Measurements from ENCODE around the gene USP3. TPM values are rescaled to one million over a fixed set of nuclear protein-coding genes. Genes with fewer than 3 reads are reported as not detected.
"Not testable (repeated sequence)": the region's sequence is repeated elsewhere in the genome, so short reads cannot be mapped to it uniquely, and the experiment has no call there.

Gene USP3
- total RNA-seq, 1 donor = 24.8 TPM

GRCh38 chr15:63603516-63603915 lies 99.1 kb downstream of the USP3 start:
- no peak for DNase-seq (ENCODE audit: low read depth in 2 of 3, low spot score in 2 of 3)

DNA sequence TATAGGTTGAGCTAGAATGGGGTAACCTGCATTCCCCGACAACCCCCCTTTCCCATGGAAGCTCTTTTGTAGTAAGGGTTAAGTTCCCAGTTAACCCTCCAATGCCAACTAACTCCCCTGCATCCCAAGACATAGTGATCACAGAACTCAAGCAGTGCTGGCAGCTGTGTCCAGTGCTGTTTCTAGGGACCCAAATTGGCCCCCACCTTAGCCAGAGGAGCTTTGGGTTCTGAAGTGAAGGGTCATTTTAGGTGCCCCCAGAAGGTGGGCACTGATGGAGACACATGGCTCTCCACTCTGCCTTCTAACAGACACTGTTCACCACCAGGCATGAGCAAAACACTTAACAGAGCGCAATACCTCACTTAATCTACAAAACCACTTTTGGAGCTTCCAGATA lies 99.9 kb downstream of the USP3 start:
- DNase-seq (ENCODE audit: low read depth in 2 of 3, low spot score in 2 of 3) = no peak

GRCh38 chr15:63605036-63605435 lies 100.6 kb downstream of the USP3 start:
- DNase-seq (ENCODE audit: low read depth in 2 of 3, low spot score in 2 of 3) = no peak

DNA sequence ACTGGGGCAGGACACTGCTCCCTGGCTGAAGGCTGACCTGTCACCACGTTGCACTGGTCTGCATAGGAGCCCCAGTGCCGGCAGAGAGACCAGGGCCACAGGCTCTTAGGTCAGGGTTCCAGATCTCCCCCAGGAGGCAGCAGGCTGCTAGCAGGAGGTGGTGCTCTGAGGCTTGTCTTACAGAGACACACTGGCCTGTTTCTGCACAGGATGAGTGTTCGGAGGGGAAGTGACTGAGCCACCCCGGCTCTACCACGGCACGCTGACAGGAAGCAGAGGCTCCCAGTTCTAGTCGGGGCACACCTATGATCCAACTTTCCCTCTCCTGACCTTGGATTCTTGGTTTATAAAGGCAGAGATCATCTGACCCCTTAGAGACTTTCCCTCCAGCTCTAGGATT lies 101.4 kb downstream of the USP3 start:
- peak; percentile 22 to 38 (median 36) for DNase-seq (ENCODE audit: low read depth in 2 of 3, low spot score in 2 of 3)

- peak in 1 of 3 donors; percentile 20 for DNase-seq (ENCODE audit: low read depth in 2 of 3, low spot score in 2 of 3)
Measured at GRCh38 chr15:63606308-63606707, 101.9 kb downstream of the USP3 start.

- DNase-seq (ENCODE audit: low read depth in 2 of 3, low spot score in 2 of 3) = no peak
Measured at GRCh38 chr15:63608989-63609388, 104.6 kb downstream of the USP3 start.

DNA sequence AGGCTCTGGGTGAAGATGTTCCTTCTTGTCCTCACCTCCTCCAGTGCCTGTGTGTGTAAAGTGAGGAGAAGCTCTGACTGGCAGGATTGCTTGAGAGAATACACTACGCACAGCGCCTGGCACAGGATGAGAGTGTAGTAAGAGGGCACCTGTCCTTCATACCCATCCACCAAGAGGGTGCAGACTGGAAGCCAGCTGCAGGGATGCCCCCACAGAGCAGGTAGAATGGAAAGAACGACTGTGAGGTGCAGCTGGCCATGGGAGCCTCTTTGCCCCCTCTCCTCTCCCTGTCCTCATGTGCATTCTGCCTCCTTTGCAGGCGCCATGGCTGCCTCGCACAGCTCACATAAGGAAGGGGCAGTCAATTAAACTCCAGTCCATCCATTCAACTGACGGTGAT lies 105.1 kb downstream of the USP3 start:
- DNase-seq (ENCODE audit: low read depth in 2 of 3, low spot score in 2 of 3) = no peak

DNA sequence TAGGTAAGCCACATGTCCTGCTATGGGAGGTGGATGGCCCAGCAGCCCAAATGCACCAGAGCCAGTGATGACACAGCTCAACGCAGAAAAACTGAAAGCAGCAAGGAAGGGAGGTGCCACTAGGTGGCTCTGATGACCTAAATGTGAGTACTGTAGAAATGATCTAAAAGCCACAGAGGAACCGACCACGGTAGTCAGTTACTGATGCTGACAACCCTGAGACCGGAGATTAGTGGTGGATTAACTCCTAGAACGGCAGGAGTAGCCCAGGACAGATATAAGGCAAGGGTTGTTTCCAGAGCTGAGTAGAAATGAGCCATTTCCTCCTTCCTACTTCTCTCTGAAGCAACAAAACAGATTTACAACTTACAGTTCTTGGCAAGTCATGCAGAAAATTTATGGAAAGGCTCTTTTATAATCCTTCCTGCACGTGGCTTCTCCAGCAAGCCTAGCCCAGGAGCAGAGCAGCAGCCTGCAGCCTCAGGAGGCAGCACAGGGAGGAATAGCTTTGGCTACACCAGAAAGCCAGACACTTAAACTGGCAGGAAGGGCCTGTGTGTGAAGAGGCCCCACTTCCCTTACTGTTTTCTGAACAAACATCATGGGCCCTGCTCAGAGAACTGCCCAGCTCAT lies 105.9 kb downstream of the USP3 start:
- peak; percentile 50 to 88 (median 81) for DNase-seq (ENCODE audit: low read depth in 2 of 3, low spot score in 2 of 3)

DNA sequence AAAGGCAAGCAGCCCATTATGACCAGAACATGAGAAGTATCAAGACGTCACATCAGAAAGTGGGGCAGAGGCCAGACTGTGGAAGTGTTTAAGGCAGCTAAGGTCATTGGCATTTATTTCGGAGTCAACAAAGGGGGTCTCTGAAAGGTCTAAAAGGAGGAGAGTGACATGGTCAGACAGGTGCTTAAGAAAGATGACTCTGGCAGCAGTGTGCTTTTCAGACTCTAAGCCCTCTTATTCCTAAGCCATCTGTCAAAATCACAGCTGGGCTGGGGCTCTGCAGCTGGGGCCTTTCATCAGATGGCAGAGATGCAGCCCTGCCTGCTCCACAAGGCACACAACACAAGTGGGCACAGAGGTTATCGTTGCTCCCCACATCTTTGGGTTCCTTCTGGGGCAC lies 106.8 kb downstream of the USP3 start:
- no peak for DNase-seq (ENCODE audit: low read depth in 2 of 3, low spot score in 2 of 3)

DNA sequence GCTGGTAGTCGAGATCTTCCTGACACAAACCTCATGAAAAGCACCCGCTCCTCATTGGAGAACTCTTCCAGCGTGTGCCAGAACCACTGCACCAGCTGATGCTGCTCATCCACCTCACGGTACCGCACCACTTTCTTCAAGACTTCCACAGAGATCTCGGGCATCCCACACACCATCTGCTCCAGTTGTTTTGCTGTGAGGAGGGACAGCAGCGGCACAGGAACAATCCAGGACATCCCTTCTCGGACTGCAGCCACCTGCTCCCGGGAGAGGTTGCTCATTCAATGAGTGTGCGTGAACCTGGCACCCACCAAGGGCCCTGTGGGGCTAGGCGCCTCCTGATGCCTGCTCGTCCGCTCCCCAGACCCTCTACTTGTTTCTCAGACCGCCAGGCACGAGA lies 107.9 kb downstream of the USP3 start:
- no peak for DNase-seq (ENCODE audit: low read depth in 2 of 3, low spot score in 2 of 3)

DNA sequence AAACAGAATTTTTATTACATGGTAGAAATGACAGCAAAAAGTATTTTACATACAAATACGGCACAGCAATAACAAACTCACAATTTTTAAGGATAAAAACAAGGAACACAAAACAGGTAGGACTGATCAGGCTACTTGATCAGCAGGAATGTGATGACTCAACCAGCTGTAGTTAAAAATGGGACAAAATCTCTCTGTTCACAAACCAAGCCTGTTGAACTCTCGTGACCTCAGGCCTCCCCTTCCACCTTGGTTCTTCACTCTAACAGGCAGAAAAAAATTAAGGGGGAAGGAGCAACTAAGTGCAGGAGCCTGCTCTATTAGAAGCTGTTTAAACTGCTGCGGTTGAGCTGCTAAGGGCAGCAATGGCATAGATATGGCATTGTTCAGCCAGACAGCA lies 111.5 kb downstream of the USP3 start:
- DNase-seq (ENCODE audit: low read depth in 2 of 3, low spot score in 2 of 3) = no peak

DNA sequence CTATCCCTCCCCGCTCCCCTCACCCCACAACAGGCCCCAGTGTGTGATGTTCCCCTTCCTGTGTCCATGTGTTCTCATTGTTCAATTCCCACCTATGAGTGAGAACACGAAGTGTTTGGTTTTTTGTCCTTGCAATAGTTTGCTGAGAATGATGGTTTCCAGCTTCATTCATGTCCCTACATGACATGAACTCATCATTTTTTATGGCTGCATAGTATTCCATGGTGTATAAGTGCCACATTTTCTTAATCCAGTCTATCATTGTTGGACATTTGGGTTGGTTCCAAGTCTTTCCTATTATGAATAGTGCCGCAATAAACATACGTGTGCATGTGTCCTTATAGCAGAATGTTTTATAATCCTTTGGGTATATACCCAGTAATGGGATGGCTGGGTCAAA lies 112.8 kb downstream of the USP3 start:
- DNase-seq (ENCODE audit: low read depth in 2 of 3, low spot score in 2 of 3) = not testable (repeated sequence)

- not testable (repeated sequence) for DNase-seq (ENCODE audit: low read depth in 2 of 3, low spot score in 2 of 3)
Measured at GRCh38 chr15:63617627-63618026, 113.2 kb downstream of the USP3 start.

GRCh38 chr15:63620760-63621159 lies 116.4 kb downstream of the USP3 start:
- DNase-seq (ENCODE audit: low read depth in 2 of 3, low spot score in 2 of 3) = not testable (repeated sequence)

DNA sequence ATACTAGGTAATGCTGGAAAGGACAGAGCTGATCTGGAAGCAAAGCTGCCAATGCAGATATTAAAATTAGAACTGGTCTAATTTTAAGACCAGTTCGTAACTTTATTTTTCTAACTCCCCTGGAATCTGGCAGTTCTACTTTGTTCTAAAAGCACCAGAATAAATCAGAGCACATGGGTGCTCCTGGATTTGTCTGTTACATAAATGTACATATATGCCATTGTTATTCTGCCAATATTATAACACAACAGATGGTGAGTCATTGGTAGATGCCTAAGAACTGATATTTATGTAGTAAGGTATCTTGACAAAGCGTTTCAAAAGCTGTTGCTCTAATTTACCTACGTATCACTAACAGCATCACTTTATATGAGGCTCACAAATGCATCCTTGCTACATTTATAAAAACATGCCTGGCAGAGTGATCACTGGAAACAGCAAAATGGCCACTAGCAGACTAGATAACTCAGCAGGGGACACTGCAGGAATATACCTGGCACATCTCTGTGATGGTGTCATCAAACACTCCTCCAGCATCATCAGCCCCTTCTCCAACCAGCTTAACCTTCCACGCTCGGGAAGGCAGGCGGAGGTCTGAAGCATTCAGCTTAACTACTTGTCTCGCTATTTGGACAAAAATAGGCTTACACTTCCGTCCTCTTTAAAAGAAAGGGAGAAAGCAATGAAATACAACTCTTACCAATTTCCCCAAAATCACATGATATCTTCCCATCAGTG lies 119.0 kb downstream of the USP3 start:
- DNase-seq (ENCODE audit: low read depth in 2 of 3, low spot score in 2 of 3) = no peak

DNA sequence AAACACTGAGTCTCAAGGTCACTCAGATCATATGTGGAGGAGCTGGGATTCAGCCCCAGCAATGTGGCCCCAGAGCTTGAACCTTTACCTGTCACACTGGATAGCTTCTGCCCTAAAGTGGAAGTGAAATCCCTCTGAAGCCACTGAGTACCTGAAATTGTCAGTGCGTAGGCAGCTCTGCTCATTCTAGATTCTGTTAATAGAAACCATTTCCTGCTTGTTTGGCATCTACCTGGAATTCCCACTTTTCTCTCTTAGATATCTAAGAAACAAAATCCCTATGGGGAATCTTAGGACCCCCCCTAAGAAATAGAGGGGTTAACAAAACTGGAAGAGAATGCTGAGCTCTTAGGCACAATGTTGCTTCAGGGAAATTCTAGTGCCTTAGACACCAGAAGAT lies 122.6 kb downstream of the USP3 start:
- no peak for DNase-seq (ENCODE audit: low read depth in 2 of 3, low spot score in 2 of 3)

DNA sequence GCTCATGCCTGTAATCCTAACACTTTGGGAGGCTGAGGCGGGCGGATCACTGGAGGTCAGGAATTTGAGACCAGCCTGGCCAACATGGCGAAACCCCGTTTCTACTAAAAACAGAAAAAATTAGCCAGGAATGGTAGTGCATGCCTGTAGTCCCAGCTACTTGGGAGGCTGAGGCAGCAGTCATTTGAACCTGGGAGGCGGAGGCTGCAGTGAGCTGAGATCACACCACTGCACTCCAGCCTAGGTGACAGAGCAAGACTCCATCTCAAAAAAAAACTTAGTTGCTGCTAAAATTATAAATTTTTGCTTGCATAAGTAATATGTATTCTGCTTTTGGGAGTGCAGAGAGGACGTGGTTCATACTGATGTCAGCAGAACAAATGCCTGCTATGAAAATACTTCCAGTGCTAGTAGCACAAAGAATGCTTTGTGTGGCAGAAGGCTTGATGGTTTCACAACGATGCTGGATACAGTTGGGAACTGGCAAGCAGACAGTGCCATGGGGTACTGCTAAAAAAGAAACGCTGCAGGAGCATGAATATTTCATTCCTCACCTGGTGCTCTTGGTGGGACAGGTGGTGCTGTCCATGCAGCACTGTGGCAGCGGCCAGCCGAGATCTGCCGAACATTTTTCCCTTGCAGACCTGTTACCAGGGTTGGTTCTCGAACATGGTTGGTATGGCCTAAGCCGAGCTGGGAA lies 123.9 kb downstream of the USP3 start:
- no peak for DNase-seq (ENCODE audit: low read depth in 2 of 3, low spot score in 2 of 3)

GRCh38 chr15:63630036-63630751 lies 125.8 kb downstream of the USP3 start:
- DNase-seq (ENCODE audit: low read depth in 2 of 3, low spot score in 2 of 3) = no peak

DNA sequence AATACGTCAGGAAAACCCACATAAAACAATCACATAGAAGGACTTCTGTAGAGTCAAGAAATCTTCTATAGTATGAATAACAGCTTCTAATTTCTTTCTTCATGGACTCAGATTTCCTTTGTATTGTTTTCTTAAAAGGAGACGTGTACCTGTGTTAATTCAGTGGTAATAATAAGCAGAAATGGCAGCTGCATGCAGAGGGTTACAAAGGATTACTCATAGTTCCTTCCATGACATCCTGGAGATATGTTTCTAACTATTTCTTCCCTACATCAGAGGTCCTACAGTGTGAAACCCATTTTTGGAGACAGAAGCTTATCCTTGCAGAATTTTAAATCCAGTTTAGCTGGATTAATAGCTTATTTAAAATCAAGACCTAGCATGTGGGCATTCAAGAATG lies 128.9 kb downstream of the USP3 start:
- DNase-seq (ENCODE audit: low read depth in 2 of 3, low spot score in 2 of 3) = no peak

- DNase-seq (ENCODE audit: low read depth in 2 of 3, low spot score in 2 of 3) = no peak
Measured at GRCh38 chr15:63634154-63634553, 129.8 kb downstream of the USP3 start.

DNA sequence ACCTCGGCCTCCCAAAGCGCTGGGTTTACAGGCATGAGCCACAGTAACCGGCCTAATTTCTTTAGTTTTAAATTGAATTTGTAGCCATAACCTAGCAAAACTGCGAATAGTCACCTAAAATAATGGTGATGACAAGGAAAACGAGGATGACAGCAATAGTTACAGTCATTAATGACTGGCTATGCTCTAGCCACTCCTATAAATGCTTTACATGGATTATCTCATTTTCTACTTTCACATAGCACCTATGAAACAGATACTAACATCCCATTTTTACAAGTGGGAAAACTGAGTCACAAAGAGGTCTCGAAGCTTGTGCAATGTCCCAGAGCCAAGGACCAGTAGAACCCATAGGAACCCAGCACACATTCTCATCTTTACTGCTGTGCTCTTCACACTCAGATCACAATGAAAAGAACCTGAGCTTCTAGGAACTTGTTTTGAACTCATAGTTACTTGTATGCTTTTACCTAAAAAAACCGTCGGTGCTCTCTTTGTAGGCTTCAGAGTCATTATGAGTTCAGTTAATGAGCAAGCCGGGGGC lies 132.2 kb downstream of the USP3 start:
- DNase-seq (ENCODE audit: low read depth in 2 of 3, low spot score in 2 of 3) = no peak
